GM12892 (cell line): Measurements from ENCODE around the gene TMCO5A.

Experiments used
- POLR2A ChIP-seq: IDR thresholded peaks from 2 replicates; pipeline ENCODE4 v1.6.1; 2011; ENCODE audit warnings: low read depth, low read length, control low read depth
- POLR2AphosphoS5 ChIP-seq: IDR thresholded peaks from 2 replicates; pipeline ENCODE4 v1.6.1; 2011; ENCODE audit warnings: low read depth, low read length, control low read depth
- TAF1 ChIP-seq: IDR thresholded peaks from 2 replicates; pipeline ENCODE4 v1.6.1; 2011; ENCODE audit warnings: low read depth, mild to moderate bottlenecking, control low read depth, low read length, borderline replicate concordance

DNA sequence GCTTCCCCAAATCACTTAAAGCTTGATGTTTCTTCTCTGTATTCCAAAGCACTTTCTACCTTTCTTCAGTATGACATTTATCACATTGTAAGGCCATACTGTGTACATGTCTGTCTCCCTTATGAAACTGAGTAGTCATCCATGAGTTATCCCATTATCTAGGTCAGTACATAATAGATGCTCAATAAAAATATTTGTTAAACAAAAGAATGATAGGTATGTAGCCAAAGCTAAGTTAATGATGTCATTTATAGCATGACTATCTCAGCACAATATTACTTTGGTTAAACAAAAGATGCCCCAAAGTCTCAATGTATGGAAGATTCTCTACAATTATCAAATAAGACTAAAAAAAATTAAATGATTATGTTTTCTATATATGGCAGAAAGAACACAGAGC, 3.1 kb upstream of the TMCO5A start:
- TF ChIP-seq POLR2AphosphoS5 (no peak), POLR2A (no peak), TAF1 (no peak)
